Sigmoid colon (tissue), 7 donors: ENCODE measurements around the gene SLC6A18. TPM values are rescaled to one million over a fixed set of nuclear protein-coding genes. Genes with fewer than 3 reads are reported as not detected.

ENCODE experiments used
- DNase-seq: peaks from one replicate; pipeline ENCODE4 v3.0.0-alpha.2; 2019
- H3K27ac ChIP-seq, 4 donors: fragments of 200-600 bp; sonication (generic); one replicate each; pipeline ENCODE4 v1.5.1; 2016 to 2019; ENCODE audit warnings: mild to moderate bottlenecking in 1 of 4
- H3K27me3 ChIP-seq, 3 donors: fragments of 200-600 bp; sonication (generic); one replicate each; pipeline ENCODE4 v1.5.1; 2019; ENCODE audit warnings: mild to moderate bottlenecking in 1 of 3
- H3K36me3 ChIP-seq, 4 donors: fragments of 200-600 bp; sonication (generic); one replicate each; pipeline ENCODE4 v1.5.1; 2016 to 2019
- H3K4me1 ChIP-seq, 4 donors: fragments of 200-600 bp; sonication (generic); one replicate each; pipeline ENCODE4 v1.5.1; 2017 to 2019
- H3K4me3 ChIP-seq, 4 donors: fragments of 200-600 bp; sonication (generic); one replicate each; pipeline ENCODE4 v1.5.1; 2017 to 2019; ENCODE audit warnings: mild to moderate bottlenecking in 2 of 4, moderate library complexity in 1 of 4
- H3K9me3 ChIP-seq, 4 donors: fragments of 200-600 bp in 3 of 4; sonication (generic) in 3 of 4; one replicate each; pipeline versions ENCODE4 v1.5.1 to v1.6.1; 2013 to 2019
- EP300 ChIP-seq, 4 donors: sonication (generic); formaldehyde crosslinking; IDR thresholded peaks; one replicate each; pipeline ENCODE4 v1.6.1; 2017; ENCODE audit warnings: antibody characterized with exemption in 4 of 4
- POLR2A ChIP-seq, 2 donors: fragments of 450-650 bp; IDR thresholded peaks; one replicate each; pipeline ENCODE4 v1.6.1; 2016; ENCODE audit warnings: antibody characterized with exemption in 2 of 2, mild to moderate bottlenecking in 2 of 2, moderate library complexity in 2 of 2
- POLR2AphosphoS5 ChIP-seq, 4 donors: sonication (generic); formaldehyde crosslinking; IDR thresholded peaks; one replicate each; pipeline ENCODE4 v1.6.1; 2017; ENCODE audit warnings: antibody characterized with exemption in 4 of 4
- WGBS, 2 donors: extraction: QIAGEN DNeasy Blood & Tissue Kit; methylation state at CpG; one replicate each; pipeline ENCODE4 v1.1.7; 2013; 5-methylcytosine and 5-hydroxymethylcytosine counted together
- intact Hi-C: fragments of 100-400 bp; cut with DNase I; formaldehyde crosslinking; loops from one replicate; pipeline ENCODE4 v1.15.1; 2023
- polyA plus RNA-seq, 3 donors: library from polyadenylated mRNA; stranded (reverse); fragments of 200-250 nt; gene quantifications; one replicate each; pipeline ENCODE4 v1.2.3, GENCODE V29; 2013
- total RNA-seq, 4 donors: library from RNA; depleted of rRNA; stranded (reverse); fragments of >200 nt; gene quantifications; one replicate each; pipeline ENCODE4 v1.1.0, GENCODE V29; 2016
- TF ChIP-seq, protein P1 (sequence below), 4 experiments: fragments of 450-650 bp in 3 of 4; fragments of 200-600 bp in 1 of 4; IDR thresholded peaks; one replicate each; pipeline ENCODE4 v1.5.1; 2016 to 2019; ENCODE audit warnings: antibody characterized with exemption in 4 of 4, mild to moderate bottlenecking in 3 of 4, moderate library complexity in 2 of 4
- donor health status: healthy with polysubstance abuse.
- donor health status: Bipolar disorder and iron deficiency.
- donor health status: healthy.

The SLC6A18 gene
- total and polyA plus RNA-seq, 7 donors = 0.07 TPM; not detected in 6

- Histone ChIP-seq H3K27ac (no peak overlapping the region), H3K27me3 (peaks cover 4 to 60% (median 10%) of the 10 kb centered on the region in 3 donors), H3K36me3 (no peaks in the 10 kb centered on the region), H3K9me3 (no peaks in the 10 kb centered on the region), H3K4me3 (no peak overlapping the region), H3K4me1 (no peaks in the 10 kb centered on the region)
- TF ChIP-seq EP300 (IDR thresholded peaks at IDR 0.05) (no peak), POLR2AphosphoS5 (IDR thresholded peaks at IDR 0.05) (no peak), POLR2A (IDR thresholded peaks at IDR 0.05) (no peak)
- TF ChIP-seq, protein P1, sequence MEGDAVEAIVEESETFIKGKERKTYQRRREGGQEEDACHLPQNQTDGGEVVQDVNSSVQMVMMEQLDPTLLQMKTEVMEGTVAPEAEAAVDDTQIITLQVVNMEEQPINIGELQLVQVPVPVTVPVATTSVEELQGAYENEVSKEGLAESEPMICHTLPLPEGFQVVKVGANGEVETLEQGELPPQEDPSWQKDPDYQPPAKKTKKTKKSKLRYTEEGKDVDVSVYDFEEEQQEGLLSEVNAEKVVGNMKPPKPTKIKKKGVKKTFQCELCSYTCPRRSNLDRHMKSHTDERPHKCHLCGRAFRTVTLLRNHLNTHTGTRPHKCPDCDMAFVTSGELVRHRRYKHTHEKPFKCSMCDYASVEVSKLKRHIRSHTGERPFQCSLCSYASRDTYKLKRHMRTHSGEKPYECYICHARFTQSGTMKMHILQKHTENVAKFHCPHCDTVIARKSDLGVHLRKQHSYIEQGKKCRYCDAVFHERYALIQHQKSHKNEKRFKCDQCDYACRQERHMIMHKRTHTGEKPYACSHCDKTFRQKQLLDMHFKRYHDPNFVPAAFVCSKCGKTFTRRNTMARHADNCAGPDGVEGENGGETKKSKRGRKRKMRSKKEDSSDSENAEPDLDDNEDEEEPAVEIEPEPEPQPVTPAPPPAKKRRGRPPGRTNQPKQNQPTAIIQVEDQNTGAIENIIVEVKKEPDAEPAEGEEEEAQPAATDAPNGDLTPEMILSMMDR (IDR thresholded peaks at IDR 0.05) = no peak
- intact Hi-C loops = no loop called here
- no peak for DNase-seq
- 94 to 95% methylated on average over 5 of the region's 5 CpGs for WGBS, 2 donors
Measured at GRCh38 chr5:1195439-1195838, 29.7 kb upstream of the SLC6A18 start.

DNA sequence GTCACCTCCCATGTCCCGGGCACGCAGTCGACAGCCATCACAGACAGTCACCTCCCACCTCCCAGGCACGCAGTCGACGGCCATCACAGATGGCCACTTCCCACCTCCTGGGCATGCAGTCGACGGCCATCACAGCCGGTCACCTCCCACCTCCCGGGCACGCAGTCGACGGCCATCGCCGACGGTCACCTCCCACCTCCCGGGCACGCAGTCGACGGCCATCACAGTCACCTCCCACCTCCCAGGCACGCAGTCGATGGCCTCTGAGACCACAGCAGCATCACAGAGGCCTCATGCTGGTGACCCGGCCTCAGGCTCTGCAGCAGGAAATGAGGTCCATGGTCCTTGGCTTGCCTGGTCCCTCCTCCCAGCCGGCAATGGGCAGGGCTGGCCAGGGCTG is 29.3 kb upstream of the SLC6A18 start:
- intact Hi-C loops = no loop called here

DNA sequence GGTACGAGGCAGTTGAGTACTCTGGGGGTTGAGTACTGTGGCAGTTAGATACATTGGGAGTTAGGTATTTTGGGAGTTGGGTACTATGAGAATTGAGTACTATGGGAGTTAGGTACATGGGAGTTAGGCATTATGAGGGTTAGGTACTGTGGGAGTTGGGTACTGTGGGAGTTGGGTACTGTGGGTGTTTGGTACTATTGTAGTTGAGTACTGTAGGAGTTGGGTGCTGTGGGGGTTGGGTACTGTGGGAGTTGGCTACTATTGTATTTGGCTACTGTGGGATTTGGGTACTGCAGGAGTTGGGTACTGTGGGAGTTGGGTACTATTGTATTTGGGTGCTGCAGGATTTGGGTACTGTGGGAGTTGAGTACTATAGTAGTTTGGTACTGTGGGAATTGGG is 28.6 kb upstream of the SLC6A18 start:
- intact Hi-C loops = no loop called here
- Histone ChIP-seq H3K27me3 (peaks cover 0 to 64% (median 12%) of the 10 kb centered on the region in 3 donors), H3K4me1 (no peaks in the 10 kb centered on the region), H3K9me3 (no peaks in the 10 kb centered on the region), H3K36me3 (no peaks in the 10 kb centered on the region), H3K27ac (no peak overlapping the region), H3K4me3 (no peak overlapping the region)
- WGBS, 2 donors = 80 to 81% methylated on average over 1 of the region's 1 CpG
- DNase-seq = no peak
- TF ChIP-seq POLR2AphosphoS5 (IDR thresholded peaks at IDR 0.05) (no peak), POLR2A (IDR thresholded peaks at IDR 0.05) (no peak), EP300 (IDR thresholded peaks at IDR 0.05) (no peak)
- TF ChIP-seq, protein P1 (IDR thresholded peaks at IDR 0.05) = no peak

More for the DNA sequence above, 29.3 kb upstream of the SLC6A18 start:
- Histone ChIP-seq H3K4me3 (no peak overlapping the region), H3K4me1 (no peaks in the 10 kb centered on the region), H3K27me3 (peaks cover under 1 to 59% (median 7%) of the 10 kb centered on the region in 3 donors), H3K27ac (no peak overlapping the region), H3K36me3 (no peaks in the 10 kb centered on the region), H3K9me3 (no peaks in the 10 kb centered on the region)
- no peak for DNase-seq
- TF ChIP-seq POLR2A (IDR thresholded peaks at IDR 0.05) = no peak
- no peak for TF ChIP-seq POLR2AphosphoS5 (IDR thresholded peaks at IDR 0.05)
- TF ChIP-seq EP300 (IDR thresholded peaks at IDR 0.05) = no peak
- TF ChIP-seq, protein P1 (IDR thresholded peaks at IDR 0.05) = no peak
- WGBS, 2 donors = 88 to 91% methylated on average over 24 of the region's 24 CpGs

DNA sequence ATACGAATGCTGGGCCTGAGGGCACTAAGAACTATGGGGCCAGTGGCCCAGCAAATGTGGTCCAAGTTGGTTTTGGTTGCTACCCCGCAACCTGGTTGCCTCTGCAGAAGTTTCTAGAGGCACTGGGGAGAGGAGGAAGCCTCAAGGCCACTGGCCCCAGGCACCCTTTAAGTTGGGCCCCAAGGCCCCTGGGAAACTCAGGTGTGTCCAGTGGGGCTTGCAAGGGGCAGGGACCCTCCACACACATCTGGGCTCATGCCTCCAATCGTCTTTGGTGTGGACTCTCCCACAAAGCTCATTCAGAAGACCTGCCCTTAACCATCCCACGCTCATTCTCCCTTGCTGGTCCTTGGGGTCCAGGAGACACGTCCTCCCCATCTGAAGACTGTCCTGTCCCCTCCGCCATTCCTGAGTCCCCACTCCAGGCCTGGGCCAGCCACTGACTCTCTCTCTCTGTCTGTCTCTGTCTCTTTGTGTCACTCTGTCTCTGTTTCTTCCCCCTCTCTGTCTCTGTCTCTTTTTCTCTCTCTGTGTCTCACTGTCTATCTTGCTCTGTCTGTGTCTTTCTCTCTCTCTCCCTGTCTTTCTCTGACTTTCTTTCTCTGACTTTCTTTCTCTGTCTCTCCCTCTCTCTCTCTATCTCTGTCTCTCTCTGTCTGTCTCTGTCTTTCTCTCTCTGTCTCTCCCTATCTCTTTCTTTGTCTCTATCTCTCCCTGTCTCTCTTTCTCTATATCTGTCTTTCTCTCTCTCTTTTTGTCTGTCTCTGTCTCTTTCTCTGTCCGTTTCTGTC is 27.1 kb upstream of the SLC6A18 start:
- no peak for TF ChIP-seq EP300 (IDR thresholded peaks at IDR 0.05)
- no peak for TF ChIP-seq POLR2AphosphoS5 (IDR thresholded peaks at IDR 0.05)
- TF ChIP-seq, protein P1 (IDR thresholded peaks at IDR 0.05) = no peak
- no peak for TF ChIP-seq POLR2A (IDR thresholded peaks at IDR 0.05)
- H3K4me3 ChIP-seq = no peak overlapping the region
- no peak for DNase-seq
- intact Hi-C loops = no loop called here
- H3K27me3 ChIP-seq = peaks cover 0 to 74% (median 13%) of the 10 kb centered on the region in 3 donors
- H3K36me3 ChIP-seq = no peaks in the 10 kb centered on the region
- no peaks in the 10 kb centered on the region for H3K4me1 ChIP-seq
- 91 to 95% methylated on average over 7 of the region's 7 CpGs for WGBS, 2 donors
- no peaks in the 10 kb centered on the region for H3K9me3 ChIP-seq
- H3K27ac ChIP-seq = no peak overlapping the region

GRCh38 chr5:1199340-1199648 is 25.9 kb upstream of the SLC6A18 start:
- H3K27me3 ChIP-seq = peaks cover 0 to 87% (median 13%) of the 10 kb centered on the region in 3 donors

More at GRCh38 chr5:1199340-1199648, 25.9 kb upstream of the SLC6A18 start:
- Histone ChIP-seq H3K4me3 (no peak overlapping the region), H3K27ac (no peak overlapping the region), H3K9me3 (no peaks in the 10 kb centered on the region), H3K36me3 (no peaks in the 10 kb centered on the region), H3K4me1 (no peaks in the 10 kb centered on the region)
- intact Hi-C loops = no loop called here
- DNase-seq = no peak
- TF ChIP-seq, protein P1 (IDR thresholded peaks at IDR 0.05) = no peak
- TF ChIP-seq POLR2A (IDR thresholded peaks at IDR 0.05) = no peak
- no peak for TF ChIP-seq POLR2AphosphoS5 (IDR thresholded peaks at IDR 0.05)
- TF ChIP-seq EP300 (IDR thresholded peaks at IDR 0.05) = no peak
